Thyroid gland (tissue), 4 donors: ENCODE data around the gene CITED1.

Source experiments
- CTCF ChIP-seq, 6 experiments: fragments of 200-600 bp in 3 of 6; fragments of 450-650 bp in 3 of 6; sonication (generic) in 3 of 6; IDR thresholded peaks; one replicate each; pipeline ENCODE4 v1.5.1; 2016 to 2019; ENCODE audit warnings: antibody characterized with exemption in 6 of 6, mild to moderate bottlenecking in 2 of 6, inconsistent platforms in 1 of 6, moderate library complexity in 1 of 6
- POLR2A ChIP-seq, 2 donors: fragments of 450-650 bp; IDR thresholded peaks; one replicate each; pipeline ENCODE4 v1.6.1; 2017; ENCODE audit warnings: antibody characterized with exemption in 2 of 2, mild to moderate bottlenecking in 2 of 2, moderate library complexity in 1 of 2

GRCh38 chrX:72299891-72300630 lies 5.7 kb downstream of the CITED1 start:
- TF ChIP-seq CTCF (IDR thresholded peaks at IDR 0.05) (no peak), POLR2A (IDR thresholded peaks at IDR 0.05) (no peak)
